T-helper 2 cell (primary cell): ENCODE data around the gene GJB2.

Experiments used
- DNase-seq, 5 experiments: peaks; one replicate each; pipeline versions ENCODE4 v3.0.0 to v3.0.0-alpha.2; 2012 to 2022

GJB2 gene

GRCh38 chr13:20192158-20192835, 441 bp downstream of the GJB2 start:
- DNase-seq: peak in 1 of 5 experiments; percentile 40

- peak in 1 of 5 experiments; percentile 24 for DNase-seq
Observed at GRCh38 chr13:20191311-20192157, 1.2 kb downstream of the GJB2 start.

- no peak for DNase-seq
Observed at GRCh38 chr13:20190481-20191310, 2.0 kb downstream of the GJB2 start.

DNA sequence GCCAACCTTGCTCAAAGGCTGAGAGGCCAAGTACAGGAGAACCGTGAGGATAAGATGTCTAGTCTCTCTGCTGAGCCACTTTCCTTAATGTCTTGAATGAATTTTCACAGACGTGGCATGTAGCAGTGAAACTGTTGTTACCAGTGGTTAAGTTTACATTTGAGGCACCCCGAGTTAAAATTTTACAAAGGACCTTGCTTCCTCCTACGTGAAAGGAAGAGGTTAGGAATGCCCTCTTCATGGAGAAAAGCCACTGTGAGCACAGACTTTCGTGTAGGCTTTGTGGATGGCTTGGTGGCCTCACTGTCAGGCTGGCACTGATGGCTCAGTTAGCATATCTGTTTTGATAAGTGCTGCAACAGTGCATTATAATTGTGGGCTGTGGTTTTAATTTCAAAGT, 2.7 kb downstream of the GJB2 start:
- DNase-seq: no peak

DNA sequence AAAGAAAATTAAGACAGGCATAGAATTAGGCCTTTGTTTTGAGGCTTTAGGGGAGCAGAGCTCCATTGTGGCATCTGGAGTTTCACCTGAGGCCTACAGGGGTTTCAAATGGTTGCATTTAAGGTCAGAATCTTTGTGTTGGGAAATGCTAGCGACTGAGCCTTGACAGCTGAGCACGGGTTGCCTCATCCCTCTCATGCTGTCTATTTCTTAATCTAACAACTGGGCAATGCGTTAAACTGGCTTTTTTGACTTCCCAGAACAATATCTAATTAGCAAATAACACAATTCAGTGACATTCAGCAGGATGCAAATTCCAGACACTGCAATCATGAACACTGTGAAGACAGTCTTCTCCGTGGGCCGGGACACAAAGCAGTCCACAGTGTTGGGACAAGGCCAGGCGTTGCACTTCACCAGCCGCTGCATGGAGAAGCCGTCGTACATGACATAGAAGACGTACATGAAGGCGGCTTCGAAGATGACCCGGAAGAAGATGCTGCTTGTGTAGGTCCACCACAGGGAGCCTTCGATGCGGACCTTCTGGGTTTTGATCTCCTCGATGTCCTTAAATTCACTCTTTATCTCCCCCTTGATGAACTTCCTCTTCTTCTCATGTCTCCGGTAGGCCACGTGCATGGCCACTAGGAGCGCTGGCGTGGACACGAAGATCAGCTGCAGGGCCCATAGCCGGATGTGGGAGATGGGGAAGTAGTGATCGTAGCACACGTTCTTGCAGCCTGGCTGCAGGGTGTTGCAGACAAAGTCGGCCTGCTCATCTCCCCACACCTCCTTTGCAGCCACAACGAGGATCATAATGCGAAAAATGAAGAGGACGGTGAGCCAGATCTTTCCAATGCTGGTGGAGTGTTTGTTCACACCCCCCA, 3.8 kb downstream of the GJB2 start:
- DNase-seq: peak in 1 of 5 experiments; percentile 56

GRCh38 chr13:20186771-20187170, 6.0 kb downstream of the GJB2 start:
- no peak for DNase-seq

DNA sequence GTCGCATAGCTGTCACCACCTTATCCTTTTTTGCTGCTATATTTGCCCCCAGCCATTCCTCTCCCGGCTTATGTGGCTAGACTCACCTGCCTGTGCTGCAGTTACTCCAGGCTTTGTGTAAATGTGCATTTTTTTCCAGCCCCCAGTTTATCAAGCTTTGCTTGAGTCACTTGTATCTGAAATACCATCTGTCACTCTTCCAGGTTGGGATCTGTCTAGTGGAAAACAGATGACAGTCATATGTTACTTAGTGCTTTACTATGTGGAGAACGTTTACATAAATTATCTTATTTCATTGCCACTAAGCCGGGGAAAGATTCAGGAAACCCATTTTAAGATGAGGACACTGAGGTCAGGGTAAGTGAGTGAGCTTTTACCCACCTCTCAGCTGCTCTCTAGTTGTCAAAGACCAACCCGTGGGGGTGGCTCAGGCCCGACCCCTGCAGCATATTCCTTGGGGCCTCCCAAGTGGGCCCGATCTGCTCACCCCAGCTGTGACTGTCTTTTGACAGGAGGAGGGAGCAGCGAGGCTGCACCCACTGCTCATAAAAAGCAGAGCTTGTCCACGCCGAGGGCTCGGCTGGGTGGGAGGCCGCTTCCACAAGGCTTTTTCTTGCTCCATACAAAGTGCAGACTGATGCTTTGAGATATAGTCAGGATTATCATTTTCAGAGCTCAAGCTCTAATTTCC, 7.2 kb downstream of the GJB2 start:
- DNase-seq: no peak

GRCh38 chr13:20182231-20182846, 10.4 kb downstream of the GJB2 start:
- peak in 3 of 5 experiments; percentile 33 to 79 (median 38) for DNase-seq

DNA sequence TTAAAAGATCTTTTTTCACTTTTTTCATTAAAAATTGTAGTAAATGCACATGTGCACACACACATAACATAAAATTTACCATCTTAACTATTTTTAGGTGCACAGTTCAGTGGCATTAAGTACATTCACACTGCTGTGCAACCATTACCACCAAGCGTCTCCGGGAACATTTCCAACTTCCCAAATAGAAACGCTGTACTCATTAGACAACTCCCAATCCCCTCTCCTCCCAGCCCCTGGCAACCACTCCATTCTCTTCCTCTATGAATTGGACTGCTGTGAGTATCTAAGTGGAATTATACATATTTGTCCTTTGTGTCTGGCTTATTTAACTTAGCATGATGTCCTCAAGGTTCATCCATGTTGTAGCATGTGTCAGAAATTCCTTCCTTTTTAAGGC, 11.6 kb downstream of the GJB2 start:
- DNase-seq: no peak

DNA sequence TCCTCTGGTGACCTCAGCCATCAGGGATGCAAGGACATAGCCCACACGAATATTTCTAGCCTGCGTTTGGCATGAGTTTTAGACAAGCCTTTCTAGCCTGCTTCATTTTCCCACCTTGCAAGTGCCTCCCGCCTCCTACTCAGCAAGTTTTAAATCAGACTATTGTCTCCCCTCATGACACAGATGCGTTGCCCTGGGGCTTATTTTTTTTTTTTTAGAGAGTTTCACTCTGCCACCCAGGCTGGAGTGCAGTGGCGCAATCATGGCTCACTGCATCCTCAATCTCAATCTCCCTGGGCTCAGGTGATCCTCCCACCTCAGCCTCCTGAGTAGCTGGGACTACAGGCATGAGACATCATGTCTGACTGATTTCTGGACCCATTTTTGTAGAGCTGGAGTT, 14.6 kb downstream of the GJB2 start:
- DNase-seq: no peak

DNA sequence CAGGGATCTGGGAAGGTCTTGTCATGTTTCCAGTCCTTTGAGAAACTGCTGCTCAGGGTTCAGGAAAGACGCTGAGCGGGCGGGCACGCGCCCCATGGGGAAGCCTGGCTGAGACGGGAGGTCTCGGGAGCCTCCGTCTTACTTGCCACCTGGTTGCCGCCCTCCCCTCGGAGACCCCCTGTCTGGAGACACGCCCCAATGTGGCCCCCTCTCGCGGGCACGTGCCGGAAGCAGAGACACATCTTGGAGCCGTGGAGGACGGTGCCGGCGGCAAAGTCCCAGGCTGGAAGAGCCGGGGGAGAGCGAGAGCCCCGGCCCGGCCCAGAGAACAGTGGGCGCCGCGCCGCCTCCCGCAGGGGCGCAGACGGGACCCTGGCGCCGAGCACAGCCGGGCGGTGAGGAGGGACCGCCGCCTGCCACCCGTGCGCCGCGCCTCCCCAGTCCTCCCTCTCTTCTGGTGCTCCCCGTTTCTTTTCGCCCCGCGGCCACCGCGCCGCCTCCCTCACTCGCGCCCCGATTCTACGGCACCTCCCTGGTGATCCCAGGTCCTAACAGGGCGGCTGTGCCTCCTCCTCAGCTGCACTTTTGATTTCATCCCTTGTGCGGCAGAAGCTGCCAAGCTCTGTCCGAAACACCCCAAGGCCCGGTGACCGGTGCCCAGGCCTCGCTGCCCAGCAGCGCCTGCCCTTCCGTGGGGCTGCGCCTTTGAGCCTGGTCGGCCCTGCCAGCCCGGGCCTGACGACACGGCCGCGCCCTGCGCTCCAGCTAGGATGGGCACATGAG, 15.5 kb downstream of the GJB2 start:
- no peak for DNase-seq

DNA sequence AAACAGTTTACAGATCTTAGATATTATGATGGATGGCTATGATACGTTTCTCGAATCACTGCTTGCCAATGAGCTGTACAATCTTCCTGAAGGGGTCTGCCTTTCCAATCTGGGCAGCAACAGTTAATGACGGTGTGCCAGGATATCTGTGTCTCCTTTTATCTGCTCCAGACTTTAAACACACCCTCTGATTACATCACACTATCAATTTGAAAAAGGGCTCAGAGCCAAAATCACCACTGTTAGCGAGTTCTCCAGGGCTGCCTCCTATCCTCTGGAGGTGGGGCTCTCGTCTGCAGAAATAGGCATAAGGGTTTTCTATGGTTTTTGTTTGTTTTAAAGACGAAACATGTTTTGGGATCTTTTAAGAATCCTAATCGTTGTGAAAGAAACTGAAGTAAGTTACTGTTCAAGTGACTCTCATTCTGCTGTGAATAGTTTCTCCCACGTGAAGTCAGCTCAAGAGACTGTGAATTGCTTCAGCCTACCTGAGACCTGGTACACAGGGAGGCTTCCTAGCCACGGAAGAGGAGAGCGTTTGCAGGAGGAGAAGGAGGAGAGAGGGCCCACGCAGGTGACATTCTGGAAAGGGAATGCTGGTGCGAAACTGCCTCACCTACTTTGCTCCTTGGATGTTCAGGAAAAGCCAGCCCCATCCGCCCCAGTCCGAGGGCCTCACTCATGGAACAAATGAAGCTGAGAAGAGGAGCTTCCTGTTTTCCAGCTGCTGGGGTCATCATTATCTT, 16.7 kb downstream of the GJB2 start:
- no peak for DNase-seq

GRCh38 chr13:20175406-20175794, 17.3 kb downstream of the GJB2 start:
- DNase-seq: no peak

GRCh38 chr13:20174656-20175405, 17.9 kb downstream of the GJB2 start:
- DNase-seq: peak in 2 of 5 experiments; percentile 58 to 62

DNA sequence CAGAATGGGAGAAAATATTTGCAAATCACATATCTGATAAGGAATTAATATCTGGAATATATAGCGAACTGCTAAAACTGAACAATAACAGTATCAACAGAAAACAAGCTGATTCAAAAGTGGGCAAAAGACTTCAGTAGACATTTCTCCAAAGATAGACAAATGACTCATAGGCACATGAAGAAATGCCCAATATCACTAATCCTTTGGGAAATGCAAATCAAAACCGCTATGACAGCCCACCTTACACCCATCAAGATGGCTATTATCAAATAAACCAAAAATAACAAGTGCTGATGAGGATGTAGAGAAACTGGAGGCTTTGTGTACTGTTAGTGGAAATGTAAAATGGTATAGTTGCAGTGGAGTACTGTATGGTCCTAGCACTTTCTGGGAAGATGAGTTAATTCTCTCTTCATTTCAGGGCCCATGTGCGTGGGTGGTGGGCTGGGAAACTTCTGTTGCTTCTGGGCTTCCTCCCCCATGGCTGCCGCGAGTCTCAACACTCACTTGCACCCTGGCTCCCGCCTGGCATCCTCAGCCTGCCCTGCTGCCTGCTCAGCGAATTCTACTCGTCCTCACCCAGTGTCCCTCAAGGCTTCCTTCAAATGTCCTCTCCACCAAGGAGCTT, 19.5 kb downstream of the GJB2 start:
- no peak for DNase-seq

DNA sequence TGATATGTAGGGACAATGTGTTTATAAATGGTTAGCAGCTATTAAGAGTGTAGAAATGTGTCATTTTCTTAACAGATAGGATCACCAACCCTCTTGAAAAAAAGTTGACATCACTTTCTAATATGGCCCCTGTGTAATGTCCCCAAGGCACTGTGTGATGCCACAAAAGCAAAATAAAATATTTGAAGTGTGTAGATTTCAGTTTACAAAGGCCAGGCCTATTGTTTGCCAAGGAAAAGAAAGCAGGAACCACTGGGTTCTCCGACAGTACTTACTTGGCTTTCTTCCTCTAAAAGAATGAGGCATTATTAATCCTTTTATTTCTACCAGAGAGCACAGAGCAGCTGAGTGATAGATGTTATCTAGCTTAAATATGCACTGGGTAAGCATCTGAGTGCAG, 21.4 kb downstream of the GJB2 start:
- no peak for DNase-seq

- DNase-seq: no peak
Observed at GRCh38 chr13:20170921-20171320, 21.8 kb downstream of the GJB2 start.

GRCh38 chr13:20168396-20168795, 24.3 kb downstream of the GJB2 start:
- no peak for DNase-seq
